ENCODE measurements around the gene PLEKHH1. TPM values are rescaled to one million over a fixed set of nuclear protein-coding genes. Genes with fewer than 3 reads are reported as not detected.

The PLEKHH1 gene
- total and polyA plus RNA-seq, 2 experiments from 2014 or later: 18.0 to 29.9 TPM

DNA sequence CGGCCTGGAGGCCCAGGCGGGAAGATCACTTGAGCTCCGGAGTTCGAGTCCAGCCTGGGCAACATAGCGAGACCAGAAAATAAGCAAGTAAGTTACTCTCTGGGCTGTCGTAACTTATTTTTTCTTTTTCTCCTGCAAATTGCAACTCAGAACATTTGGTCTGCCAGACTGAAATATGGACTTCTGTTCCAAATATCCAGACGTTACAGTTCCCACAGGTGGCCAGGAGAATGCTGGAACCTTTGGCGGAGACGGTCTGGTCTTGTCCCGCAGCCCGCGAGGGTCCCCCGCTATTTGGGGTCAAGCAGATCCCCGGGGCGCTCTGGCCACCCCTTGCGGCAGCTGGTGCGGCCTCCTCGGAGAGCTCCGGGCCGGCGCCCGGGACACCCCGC, 488 bp upstream of the PLEKHH1 start:
- H3K9me3 ChIP-seq (ENCODE audit: low read depth): no peaks in the 10 kb centered on the region
- no peaks in the 10 kb centered on the region for H3K36me3 ChIP-seq
- TF ChIP-seq, protein P1, sequence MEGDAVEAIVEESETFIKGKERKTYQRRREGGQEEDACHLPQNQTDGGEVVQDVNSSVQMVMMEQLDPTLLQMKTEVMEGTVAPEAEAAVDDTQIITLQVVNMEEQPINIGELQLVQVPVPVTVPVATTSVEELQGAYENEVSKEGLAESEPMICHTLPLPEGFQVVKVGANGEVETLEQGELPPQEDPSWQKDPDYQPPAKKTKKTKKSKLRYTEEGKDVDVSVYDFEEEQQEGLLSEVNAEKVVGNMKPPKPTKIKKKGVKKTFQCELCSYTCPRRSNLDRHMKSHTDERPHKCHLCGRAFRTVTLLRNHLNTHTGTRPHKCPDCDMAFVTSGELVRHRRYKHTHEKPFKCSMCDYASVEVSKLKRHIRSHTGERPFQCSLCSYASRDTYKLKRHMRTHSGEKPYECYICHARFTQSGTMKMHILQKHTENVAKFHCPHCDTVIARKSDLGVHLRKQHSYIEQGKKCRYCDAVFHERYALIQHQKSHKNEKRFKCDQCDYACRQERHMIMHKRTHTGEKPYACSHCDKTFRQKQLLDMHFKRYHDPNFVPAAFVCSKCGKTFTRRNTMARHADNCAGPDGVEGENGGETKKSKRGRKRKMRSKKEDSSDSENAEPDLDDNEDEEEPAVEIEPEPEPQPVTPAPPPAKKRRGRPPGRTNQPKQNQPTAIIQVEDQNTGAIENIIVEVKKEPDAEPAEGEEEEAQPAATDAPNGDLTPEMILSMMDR (IDR thresholded peaks at IDR 0.05; ENCODE audit: low read depth, low read length): no peak
- H3K27ac ChIP-seq: peak overlapping the region; percentile 19
- no peaks in the 10 kb centered on the region for H3K27me3 ChIP-seq
- H3K4me3 ChIP-seq: peak overlapping the region; percentile 74
- DNase-seq (ENCODE audit: low read depth in 1 of 2, low spot score in 1 of 2): no peak
- H3K4me1 ChIP-seq (ENCODE audit: low read depth): no peaks in the 10 kb centered on the region

DNA sequence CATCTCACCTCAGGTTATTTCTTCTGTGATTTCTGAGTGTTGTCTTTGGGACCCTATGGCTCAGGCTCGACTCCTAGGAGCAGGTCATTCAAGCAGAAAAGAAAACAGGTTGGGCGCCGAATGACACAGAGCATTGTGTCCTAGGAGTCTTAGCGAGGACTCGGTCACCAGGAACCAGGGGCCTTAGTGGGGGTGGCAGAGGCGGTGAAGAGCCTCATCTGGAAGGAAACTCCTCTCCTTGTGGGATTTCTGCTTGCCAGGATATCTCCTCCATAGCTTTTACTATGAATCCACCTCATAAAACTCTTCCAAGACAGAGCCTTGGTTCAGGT, 630 bp downstream of the PLEKHH1 start:
- DNase-seq (ENCODE audit: low read depth in 1 of 2, low spot score in 1 of 2): peak in 1 of 2 donors; percentile 28
- Histone ChIP-seq H3K4me3 (peak overlapping the region; percentile 74), H3K9me3 (ENCODE audit: low read depth) (no peaks in the 10 kb centered on the region), H3K27ac (peak overlapping the region; percentile 19), H3K36me3 (no peaks in the 10 kb centered on the region), H3K4me1 (ENCODE audit: low read depth) (no peaks in the 10 kb centered on the region), H3K27me3 (no peaks in the 10 kb centered on the region)
- TF ChIP-seq, protein P1 (IDR thresholded peaks at IDR 0.05; ENCODE audit: low read depth, low read length): no peak

DNA sequence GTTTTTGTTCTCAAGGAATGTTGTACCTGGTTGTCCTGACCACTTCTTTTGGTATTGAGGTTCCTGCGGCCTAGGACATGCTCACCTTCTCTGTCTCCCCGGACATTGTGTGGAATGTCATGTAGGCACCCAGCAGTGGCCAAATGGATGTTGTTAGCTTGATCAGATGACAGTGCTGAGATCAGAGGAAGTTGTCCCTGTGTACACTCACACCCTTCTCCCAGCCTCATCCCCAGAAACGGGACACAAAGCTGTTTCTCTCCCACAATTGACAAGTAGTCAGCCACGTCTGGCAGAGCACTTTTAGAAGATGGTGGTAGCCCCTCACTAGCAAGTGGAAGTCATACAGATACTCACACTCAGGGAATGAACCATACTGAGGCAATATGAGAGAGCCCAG, 3.0 kb downstream of the PLEKHH1 start:
- no peak overlapping the region for H3K4me3 ChIP-seq
- H3K9me3 ChIP-seq (ENCODE audit: low read depth): no peaks in the 10 kb centered on the region
- no peak for DNase-seq (ENCODE audit: low read depth in 1 of 2, low spot score in 1 of 2)
- TF ChIP-seq, protein P1 (IDR thresholded peaks at IDR 0.05; ENCODE audit: low read depth, low read length): no peak
- no peak overlapping the region for H3K27ac ChIP-seq
- H3K27me3 ChIP-seq: no peaks in the 10 kb centered on the region
- H3K36me3 ChIP-seq: no peaks in the 10 kb centered on the region
- H3K4me1 ChIP-seq (ENCODE audit: low read depth): no peaks in the 10 kb centered on the region

DNA sequence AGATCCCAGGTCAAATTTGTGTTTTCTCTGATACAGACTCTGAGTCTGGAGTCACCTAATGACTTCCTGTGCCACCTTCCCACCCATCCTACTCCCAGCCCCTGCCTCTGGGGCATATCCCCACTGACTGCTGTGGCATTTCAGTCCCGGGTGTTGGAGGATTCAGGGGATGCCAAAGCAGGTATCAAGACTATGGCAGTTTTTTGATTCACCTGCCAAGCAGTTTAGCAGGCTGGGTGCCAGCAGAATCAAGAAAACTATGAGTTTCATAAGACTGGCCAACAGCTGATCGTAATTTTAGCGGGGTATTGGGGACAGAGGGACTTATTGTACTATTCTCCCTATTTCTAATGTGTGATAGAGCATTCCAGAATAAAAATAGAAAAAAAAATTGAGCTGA, 4.6 kb downstream of the PLEKHH1 start:
- TF ChIP-seq, protein P1 (IDR thresholded peaks at IDR 0.05; ENCODE audit: low read depth, low read length): no peak
- Histone ChIP-seq H3K4me3 (no peak overlapping the region), H3K27ac (no peak overlapping the region), H3K27me3 (no peaks in the 10 kb centered on the region), H3K9me3 (ENCODE audit: low read depth) (no peaks in the 10 kb centered on the region), H3K36me3 (no peaks in the 10 kb centered on the region), H3K4me1 (ENCODE audit: low read depth) (peaks cover 8% of the 10 kb centered on the region)
- DNase-seq (ENCODE audit: low read depth in 1 of 2, low spot score in 1 of 2): no peak

DNA sequence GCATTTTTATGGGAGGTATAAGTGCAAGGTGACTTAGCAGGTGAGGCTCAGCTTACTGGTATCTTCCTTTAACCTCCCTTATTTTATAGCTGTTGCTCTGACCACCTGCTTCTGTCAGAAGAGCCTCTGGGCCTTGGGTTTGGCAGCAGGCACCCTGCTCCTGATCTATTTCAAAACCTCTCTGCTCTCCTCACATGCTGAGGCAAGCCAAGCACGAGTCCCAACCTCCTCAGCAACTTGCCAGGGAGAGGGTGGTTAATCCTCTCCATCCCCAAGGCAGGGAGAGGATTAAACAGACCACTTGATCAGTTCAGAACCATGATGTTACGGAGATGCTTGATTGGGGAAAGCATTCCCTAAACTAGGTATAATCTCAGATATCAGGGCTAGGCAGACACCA, 5.4 kb downstream of the PLEKHH1 start:
- Histone ChIP-seq H3K36me3 (no peaks in the 10 kb centered on the region), H3K4me3 (no peak overlapping the region), H3K4me1 (ENCODE audit: low read depth) (peaks cover 8% of the 10 kb centered on the region), H3K27ac (no peak overlapping the region), H3K27me3 (no peaks in the 10 kb centered on the region), H3K9me3 (ENCODE audit: low read depth) (no peaks in the 10 kb centered on the region)
- DNase-seq (ENCODE audit: low read depth in 1 of 2, low spot score in 1 of 2): no peak
- TF ChIP-seq, protein P1 (IDR thresholded peaks at IDR 0.05; ENCODE audit: low read depth, low read length): no peak

DNA sequence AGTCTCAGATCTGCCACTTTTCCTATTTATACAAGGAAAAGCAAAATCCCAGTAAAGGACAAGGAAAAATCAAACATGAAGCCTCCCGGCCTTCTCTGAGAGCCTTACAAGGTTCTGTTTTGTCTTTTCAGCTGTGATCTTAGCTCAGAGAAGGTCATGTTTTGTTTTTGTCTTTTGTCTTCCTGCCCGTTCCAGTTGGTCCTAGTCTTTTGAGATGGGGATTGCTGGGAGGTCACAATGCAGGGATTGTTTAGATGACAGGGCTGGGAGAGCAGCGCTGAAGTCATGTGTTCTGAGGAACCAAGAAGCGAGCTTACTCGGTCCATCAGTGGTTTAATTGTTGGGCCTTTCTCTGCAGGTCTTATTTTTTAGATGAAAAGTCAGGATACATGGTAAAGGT, 6.0 kb downstream of the PLEKHH1 start:
- Histone ChIP-seq H3K4me1 (ENCODE audit: low read depth) (peaks cover 8% of the 10 kb centered on the region), H3K27ac (no peak overlapping the region), H3K4me3 (no peak overlapping the region), H3K27me3 (no peaks in the 10 kb centered on the region), H3K36me3 (no peaks in the 10 kb centered on the region), H3K9me3 (ENCODE audit: low read depth) (no peaks in the 10 kb centered on the region)
- TF ChIP-seq, protein P1 (IDR thresholded peaks at IDR 0.05; ENCODE audit: low read depth, low read length): no peak
- no peak for DNase-seq (ENCODE audit: low read depth in 1 of 2, low spot score in 1 of 2)

All from cardiac muscle cell (in vitro differentiated cells and primary cell).